ENCODE measurements around the gene HNRNPAB. TPM values are rescaled to one million over a fixed set of nuclear protein-coding genes. Genes with fewer than 3 reads are reported as not detected.
A peak's percentile ranks its signal among the peaks of the same experiment; 100 is the strongest.

The HNRNPAB gene
- total RNA-seq, 6 experiments from 2014 or later = 44.2 to 96.1 (median 73.5) TPM

- no peak overlapping the region for H3K4me3 ChIP-seq
- peaks cover 0 to 10% (median 3%) of the 10 kb centered on the region in 4 donors for H3K4me1 ChIP-seq
- no peak for DNase-seq
- H3K36me3 ChIP-seq = no peaks in the 10 kb centered on the region
- 85% methylated on average over 4 of the region's 24 CpGs for WGBS (ENCODE audit: insufficient coverage, low coverage, low lambda C conversion rate, missing lambda C conversion rate)
- intact Hi-C loops (cut with DNase I) = no loop called here
- no peak for ATAC-seq
- TF ChIP-seq CTCF (IDR thresholded peaks at IDR 0.05) (no peak), POLR2A (IDR thresholded peaks at IDR 0.05) (no peak)
- H3K9me3 ChIP-seq = no peaks in the 10 kb centered on the region
- no peak overlapping the region for H3K27ac ChIP-seq
- H3K27me3 ChIP-seq = no peaks in the 10 kb centered on the region
These were observed 43.4 kb downstream of the HNRNPAB start for GRCh38 chr5:178247481-178248456.

- no peaks in the 10 kb centered on the region for H3K9me3 ChIP-seq
- no peaks in the 10 kb centered on the region for H3K36me3 ChIP-seq
- intact Hi-C loops (cut with DNase I) = no loop called here
- H3K4me3 ChIP-seq = no peak overlapping the region
- H3K4me1 ChIP-seq = peaks cover 0 to 10% (median 3%) of the 10 kb centered on the region in 4 donors
- no peak overlapping the region for H3K27ac ChIP-seq
- H3K27me3 ChIP-seq = no peaks in the 10 kb centered on the region
- TF ChIP-seq POLR2A (IDR thresholded peaks at IDR 0.05) (no peak), CTCF (IDR thresholded peaks at IDR 0.05) (no peak)
- 100% methylated on average over 1 of the region's 18 CpGs for WGBS (ENCODE audit: insufficient coverage, low coverage, low lambda C conversion rate, missing lambda C conversion rate)
- DNase-seq = no peak
- ATAC-seq = peak in 1 of 4 donors; percentile 5
These were observed 44.4 kb downstream of the HNRNPAB start for GRCh38 chr5:178248750-178249149.

- DNase-seq (peak; percentile 78 to 84 (median 82)), ATAC-seq (peak; percentile 88 to 95 (median 92))
- intact Hi-C loops (cut with DNase I) = no loop called here
- no peaks in the 10 kb centered on the region for H3K27me3 ChIP-seq
- H3K4me1 ChIP-seq = peaks cover 0 to 10% (median 3%) of the 10 kb centered on the region in 4 donors
- 49% methylated on average over 7 of the region's 13 CpGs for WGBS (ENCODE audit: insufficient coverage, low coverage, low lambda C conversion rate, missing lambda C conversion rate)
- H3K27ac ChIP-seq = no peak overlapping the region
- TF ChIP-seq CTCF (IDR thresholded peaks at IDR 0.05) = no peak
- TF ChIP-seq POLR2A (IDR thresholded peaks at IDR 0.05) = no peak
- H3K9me3 ChIP-seq = no peaks in the 10 kb centered on the region
- H3K4me3 ChIP-seq = no peak overlapping the region
- H3K36me3 ChIP-seq = no peaks in the 10 kb centered on the region
These were observed 45.1 kb downstream of the HNRNPAB start for GRCh38 chr5:178249191-178249989.

- Histone ChIP-seq H3K27ac (no peak overlapping the region), H3K4me3 (no peak overlapping the region), H3K9me3 (no peaks in the 10 kb centered on the region), H3K36me3 (no peaks in the 10 kb centered on the region), H3K27me3 (no peaks in the 10 kb centered on the region), H3K4me1 (peaks cover 0 to 10% (median 3%) of the 10 kb centered on the region in 4 donors)
- WGBS (ENCODE audit: insufficient coverage, low coverage, low lambda C conversion rate, missing lambda C conversion rate) = 55% methylated on average over 2 of the region's 6 CpGs
- intact Hi-C loops (cut with DNase I) = no loop called here
- ATAC-seq (no peak), DNase-seq (no peak)
- TF ChIP-seq POLR2A (IDR thresholded peaks at IDR 0.05) = no peak
- TF ChIP-seq CTCF (IDR thresholded peaks at IDR 0.05) = no peak
These were observed 45.9 kb downstream of the HNRNPAB start for GRCh38 chr5:178250263-178250662.

Measured in right lobe of liver (tissue), 6 donors.